Thoracic aorta (tissue), 2 donors: ENCODE results near the gene HCN3. TPM values are rescaled to one million over a fixed set of nuclear protein-coding genes. Genes with fewer than 3 reads are reported as not detected.

Source experiments
- ATAC-seq: fragments of 150-250 bp; one replicate; pipeline ENCODE4 v1.8.0; 2017; ENCODE audit warnings: low read depth; ENCODE audit not compliant: insufficient number of reproducible peaks, low FRiP score
- DNase-seq: peaks from one replicate; pipeline ENCODE4 v3.0.0-alpha.2; 2020; ENCODE audit warnings: low spot score
- H3K27ac ChIP-seq, 2 donors: fragments of 200-600 bp; sonication (generic); 1 replicate in 1 of 2; 2 replicates in 1 of 2; pipeline ENCODE4 v1.5.1; 2016; ENCODE audit warnings: mild to moderate bottlenecking in 2 of 2, moderate library complexity in 2 of 2
- H3K27me3 ChIP-seq: fragments of 200-600 bp; sonication (generic); replicated peaks from 2 replicates; pipeline ENCODE4 v1.6.0; 2016; ENCODE audit warnings: mild to moderate bottlenecking; ENCODE audit not compliant: insufficient read depth
- H3K36me3 ChIP-seq: fragments of 200-600 bp; sonication (generic); one replicate; pipeline ENCODE4 v1.5.1; 2016
- H3K4me1 ChIP-seq, 2 donors: fragments of 200-600 bp; sonication (generic); 1 replicate in 1 of 2; 2 replicates in 1 of 2; pipeline versions ENCODE4 v1.5.1 to v1.6.0; 2016; ENCODE audit warnings: low read depth in 2 of 2, mild to moderate bottlenecking in 1 of 2; ENCODE audit not compliant: control insufficient read depth in 1 of 2
- H3K4me3 ChIP-seq: fragments of 200-600 bp; sonication (generic); 2 replicates; pipeline ENCODE4 v1.5.1; 2016; ENCODE audit warnings: mild to moderate bottlenecking
- H3K9me3 ChIP-seq: fragments of 200-600 bp; sonication (generic); 2 replicates; pipeline ENCODE4 v1.5.1; 2016
- CTCF ChIP-seq: fragments of 200-600 bp; sonication (generic); IDR thresholded peaks from one replicate; pipeline ENCODE4 v1.5.1; 2019; ENCODE audit warnings: antibody characterized with exemption
- total RNA-seq, 2 donors: library from RNA; depleted of rRNA; stranded (reverse); fragments of >200 nt; gene quantifications; one replicate each; pipeline versions ENCODE4 v1.1.0 to v1.2.3, GENCODE V29; 2016

The HCN3 gene
- total RNA-seq, 2 donors from 2014 or later = 0.92 to 1.9 TPM

GRCh38 chr1:155261852-155262673, 15.2 kb upstream of the HCN3 start, which contains the start of gene SCAMP3:
Gene SCAMP3 (minus strand): TSS chr1:155262360. CDS start chr1:155262151, 209 bp downstream.
- DNase-seq (peak; percentile 97), ATAC-seq (peak; percentile 100)
- Histone ChIP-seq H3K4me1 (peaks cover 7 to 22% of the 10 kb centered on the region in 2 donors), H3K27ac (peak within 1 kb of the TSS; percentile 82 to 87), H3K27me3 (no peaks in the 10 kb centered on the region), H3K9me3 (no peaks in the 10 kb centered on the region), H3K4me3 (peak within 1 kb of the TSS; percentile 93), H3K36me3 (peaks cover 28% of the 10 kb centered on the region)
- TF ChIP-seq CTCF = no peak

- ATAC-seq = no peak
- H3K4me1 ChIP-seq = peaks cover 7 to 22% of the 10 kb centered on the region in 2 donors
- no peak overlapping the region for H3K27ac ChIP-seq
- H3K36me3 ChIP-seq = peaks cover 35% of the 10 kb centered on the region
- TF ChIP-seq CTCF = no peak
- no peak overlapping the region for H3K4me3 ChIP-seq
- no peaks in the 10 kb centered on the region for H3K9me3 ChIP-seq
- DNase-seq = no peak
- no peaks in the 10 kb centered on the region for H3K27me3 ChIP-seq
Measured at GRCh38 chr1:155263067-155263466, 14.2 kb upstream of the HCN3 start.

DNA sequence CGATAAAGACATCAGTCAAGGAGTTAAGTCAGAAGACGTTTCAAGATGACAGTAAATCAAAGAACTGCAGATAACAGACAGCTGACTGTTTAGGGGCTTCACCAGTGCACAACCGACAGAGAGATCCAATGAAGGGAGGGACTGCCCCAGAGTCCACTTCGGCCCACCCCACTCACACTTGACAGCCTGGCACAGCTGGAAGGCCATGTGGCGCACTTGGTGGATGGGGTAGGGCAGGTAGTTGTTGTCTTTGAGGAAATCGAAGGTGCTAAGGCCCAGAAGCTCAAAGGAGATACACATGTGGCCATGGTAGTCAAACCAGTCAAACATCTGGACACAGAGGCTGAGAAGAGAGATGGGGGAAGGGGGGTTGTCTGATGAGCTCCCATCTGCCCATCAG, 10.7 kb upstream of the HCN3 start:
- ATAC-seq = no peak
- H3K4me3 ChIP-seq = no peak overlapping the region
- DNase-seq = no peak
- no peak for TF ChIP-seq CTCF
- H3K36me3 ChIP-seq = peaks cover 60% of the 10 kb centered on the region
- H3K27me3 ChIP-seq = no peaks in the 10 kb centered on the region
- H3K27ac ChIP-seq = no peak overlapping the region
- no peaks in the 10 kb centered on the region for H3K9me3 ChIP-seq
- peaks cover 2 to 16% of the 10 kb centered on the region in 2 donors for H3K4me1 ChIP-seq

DNA sequence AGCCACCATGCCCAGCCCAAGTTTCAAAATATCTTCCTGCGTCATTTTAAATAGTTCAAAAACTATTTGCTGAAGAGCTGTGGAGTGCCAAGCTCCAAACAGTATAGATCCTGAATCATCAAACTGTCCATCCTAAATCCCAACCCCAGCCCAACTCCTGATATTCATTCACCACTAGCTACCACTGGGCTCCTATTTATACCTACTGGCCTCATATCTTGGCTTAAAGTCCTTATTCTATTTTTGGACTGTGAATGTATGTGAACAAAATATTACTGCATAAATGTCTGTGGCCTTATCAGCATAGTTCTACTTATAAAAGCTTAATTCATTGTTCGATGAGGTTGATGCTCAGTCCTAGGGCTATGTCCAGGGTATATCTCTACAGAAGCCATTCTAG, 9.9 kb upstream of the HCN3 start:
- ATAC-seq (no peak), DNase-seq (no peak)
- Histone ChIP-seq H3K27me3 (no peaks in the 10 kb centered on the region), H3K27ac (no peak overlapping the region), H3K4me3 (no peak overlapping the region), H3K4me1 (peaks cover 3 to 22% of the 10 kb centered on the region in 2 donors), H3K9me3 (no peaks in the 10 kb centered on the region), H3K36me3 (peaks cover 61% of the 10 kb centered on the region)
- TF ChIP-seq CTCF = no peak

DNA sequence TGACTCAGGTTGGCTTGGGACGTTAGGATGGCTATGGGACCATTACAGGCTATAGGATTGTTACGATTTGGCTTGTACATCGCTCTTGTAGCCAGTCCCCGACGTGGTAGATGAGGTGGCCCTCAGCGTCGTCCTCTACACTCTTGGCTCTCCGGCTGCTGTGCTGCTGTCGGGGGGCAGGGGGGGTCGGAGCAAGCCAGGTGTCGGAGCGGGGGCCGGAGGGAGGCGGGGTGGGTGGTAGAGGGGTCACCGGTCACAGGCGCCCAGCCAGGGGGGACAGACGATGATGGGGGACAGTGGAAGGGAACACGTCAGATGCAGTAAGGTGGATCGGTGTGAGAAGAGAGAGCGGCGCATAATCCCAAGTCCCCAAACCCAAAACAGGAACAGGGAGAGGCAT, 8.6 kb upstream of the HCN3 start:
- Histone ChIP-seq H3K36me3 (peaks cover 61% of the 10 kb centered on the region), H3K4me1 (peaks cover 4 to 22% of the 10 kb centered on the region in 2 donors), H3K4me3 (no peak overlapping the region), H3K27me3 (no peaks in the 10 kb centered on the region), H3K27ac (no peak overlapping the region), H3K9me3 (no peaks in the 10 kb centered on the region)
- ATAC-seq = no peak
- no peak for TF ChIP-seq CTCF
- DNase-seq = no peak
